Spleen (tissue), 7 donors: ENCODE measurements around the gene TMEM229B.
A peak's percentile ranks its signal among the peaks of the same experiment; 100 is the strongest.

Experiments used
- CTCF ChIP-seq, 11 experiments: fragments of 200-600 bp in 7 of 11; fragments of 450-650 bp in 4 of 11; sonication (generic) in 4 of 11; IDR thresholded peaks in 8 of 11; conservative IDR thresholded peaks in 3 of 11; 1 replicate in 7 of 11; 2 replicates in 4 of 11; pipeline versions ENCODE4 v1.4.0 to v1.8.0; 2016 to 2021; ENCODE audit warnings: antibody characterized with exemption in 11 of 11, inconsistent platforms in 4 of 11, mild to moderate bottlenecking in 1 of 11
- POLR2A ChIP-seq, 3 donors: fragments of 450-650 bp; IDR thresholded peaks; one replicate each; pipeline ENCODE4 v1.5.1; 2017; ENCODE audit warnings: antibody characterized with exemption in 3 of 3, mild to moderate bottlenecking in 1 of 3
- donor health status: DM: no; HTN: no; CAD: no; lungs with moderate emphysema.
- donor health status: DM: no; HTN: no; CAD: no.
- donor health status: DM: no; HTN: no; CAD: no.

- TF ChIP-seq CTCF (IDR thresholded peaks at IDR 0.05 in 8 of 11, conservative IDR thresholded peaks at IDR 0.05 in 3 of 11) (peak; percentile 35 to 83 (median 73)), POLR2A (IDR thresholded peaks at IDR 0.05) (no peak)
These were observed 61.4 kb downstream of the TMEM229B start for GRCh38 chr14:67426983-67427606.
